ENCODE measurements around the gene ADD2.

- no peak for TF ChIP-seq FOXP2 (optimal IDR thresholded peaks at IDR 0.05; ENCODE audit: control extremely low read depth, extremely low read length, insufficient read depth)
- TF ChIP-seq POLR2AphosphoS5 (IDR thresholded peaks at IDR 0.05; ENCODE audit: borderline replicate concordance, low read depth, low read length), result no peak
- no peak for TF ChIP-seq EZH2 (IDR thresholded peaks at IDR 0.05)
These were observed 77.2 kb downstream of the ADD2 start for GRCh38 chr2:70690846-70691245.
